ENCODE results near the gene GRXCR2.
"Not testable (repeated sequence)": the region's sequence is repeated elsewhere in the genome, so short reads cannot be mapped to it uniquely, and the experiment has no call there.

Gene GRXCR2, protein sequence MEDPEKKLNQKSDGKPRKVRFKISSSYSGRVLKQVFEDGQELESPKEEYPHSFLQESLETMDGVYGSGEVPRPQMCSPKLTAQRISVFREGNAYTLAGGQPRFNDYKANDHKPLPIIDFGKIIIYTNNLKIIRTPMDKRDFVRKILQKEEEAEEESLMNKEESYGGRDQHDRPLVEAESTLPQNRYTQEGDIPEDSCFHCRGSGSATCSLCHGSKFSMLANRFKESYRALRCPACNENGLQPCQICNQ

DNA sequence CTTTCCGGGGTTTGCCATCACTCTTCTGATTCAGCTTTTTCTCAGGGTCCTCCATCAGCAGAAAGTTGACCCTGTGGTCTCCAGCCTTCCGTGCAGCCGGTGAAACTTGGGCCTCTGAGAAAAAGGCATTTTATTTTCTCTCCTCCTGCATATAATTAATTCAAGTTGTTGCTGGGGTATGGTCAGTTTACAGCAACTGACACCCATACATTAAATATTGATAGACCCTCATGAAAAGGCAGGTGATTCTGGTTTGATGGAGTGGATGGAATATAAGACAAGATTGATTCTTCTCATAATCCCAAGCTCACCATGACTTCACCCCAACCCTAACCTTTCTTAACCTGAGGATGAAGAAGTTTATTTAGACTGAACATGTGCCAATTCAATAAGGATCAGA, at the start of gene GRXCR2:
Gene GRXCR2 (minus strand): TSS at position 101 of the 400 bp plus-strand sequence. CDS start 46 bp downstream, at position 55.
- DNase-seq (ENCODE audit: low read depth in 3 of 3): no peak

GRCh38 chr5:145922059-145922458, 49.2 kb upstream of the GRXCR2 start:
- DNase-seq (ENCODE audit: low read depth in 3 of 3): no peak

DNA sequence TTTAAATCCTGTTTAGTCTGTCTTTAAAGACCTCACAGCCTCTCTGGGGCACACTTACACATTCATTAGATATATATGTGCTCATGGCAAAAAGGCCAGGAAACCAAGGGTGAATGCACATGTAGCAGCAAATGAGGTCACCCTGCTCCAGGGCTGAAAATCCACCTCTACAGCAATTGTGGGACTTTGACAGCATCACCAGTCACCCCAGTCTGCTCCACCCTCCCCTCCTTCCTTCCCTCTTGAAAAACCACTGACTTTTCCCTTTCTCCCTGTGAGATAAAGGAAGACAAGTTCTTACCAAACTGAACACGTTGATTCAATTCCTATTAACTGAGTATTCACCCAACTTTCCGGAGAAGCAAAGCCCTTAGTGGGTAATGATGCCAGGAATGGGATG, 48.4 kb upstream of the GRXCR2 start:
- DNase-seq (ENCODE audit: low read depth in 3 of 3): no peak

DNA sequence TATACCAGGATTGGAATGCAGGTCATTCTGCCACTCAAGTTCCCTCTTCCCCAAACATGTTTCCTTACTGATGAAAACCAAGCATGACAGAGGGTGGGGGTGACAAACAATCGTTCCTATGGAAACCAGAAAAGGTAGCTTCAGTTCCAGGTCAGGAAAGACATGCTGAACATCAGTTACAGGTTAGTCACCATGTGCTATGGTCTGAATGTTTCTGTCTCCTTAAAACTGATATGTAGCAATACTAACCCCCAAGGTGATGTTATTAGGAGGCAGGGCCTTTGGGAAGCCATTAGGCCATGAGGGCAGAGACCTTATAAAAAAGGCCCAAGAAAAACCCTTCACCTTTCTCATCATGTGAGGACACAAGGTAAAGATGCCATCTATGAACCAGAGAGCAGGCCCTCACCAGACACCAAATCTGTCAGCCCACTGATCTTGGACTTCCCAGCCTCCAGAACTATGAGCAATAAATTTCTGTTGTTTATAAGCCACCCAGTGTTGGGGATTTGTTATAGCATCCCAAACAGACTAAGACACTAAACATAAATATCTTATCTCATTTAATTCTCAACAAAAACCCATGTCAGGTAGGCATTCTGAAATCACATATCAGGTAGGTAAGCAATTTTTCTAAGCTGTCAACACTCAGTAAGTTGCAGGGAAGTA, 47.9 kb upstream of the GRXCR2 start:
- no peak for DNase-seq (ENCODE audit: low read depth in 3 of 3)

DNA sequence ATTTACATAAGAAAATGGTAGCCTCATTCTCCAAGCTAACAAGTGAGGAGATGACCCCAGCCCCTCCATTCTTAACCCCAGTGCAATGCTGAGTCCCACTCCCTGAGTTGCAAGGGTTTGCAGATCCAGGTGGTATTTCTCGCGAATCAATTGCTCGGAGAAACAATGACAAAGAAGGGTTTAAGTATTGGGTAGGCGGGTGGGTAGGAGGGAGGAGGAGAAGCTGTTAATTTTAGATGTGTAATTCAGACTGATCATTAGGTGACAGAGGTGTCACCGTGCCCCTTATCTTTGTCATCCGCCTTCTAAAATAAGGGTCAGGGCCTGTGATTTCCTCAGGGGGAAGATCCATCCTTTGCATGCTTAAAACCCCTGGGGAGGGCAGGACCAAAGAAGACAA, 46.6 kb upstream of the GRXCR2 start:
- DNase-seq (ENCODE audit: low read depth in 3 of 3): no peak

- DNase-seq (ENCODE audit: low read depth in 3 of 3): no peak
Observed at GRCh38 chr5:145918397-145918796, 45.6 kb upstream of the GRXCR2 start.

DNA sequence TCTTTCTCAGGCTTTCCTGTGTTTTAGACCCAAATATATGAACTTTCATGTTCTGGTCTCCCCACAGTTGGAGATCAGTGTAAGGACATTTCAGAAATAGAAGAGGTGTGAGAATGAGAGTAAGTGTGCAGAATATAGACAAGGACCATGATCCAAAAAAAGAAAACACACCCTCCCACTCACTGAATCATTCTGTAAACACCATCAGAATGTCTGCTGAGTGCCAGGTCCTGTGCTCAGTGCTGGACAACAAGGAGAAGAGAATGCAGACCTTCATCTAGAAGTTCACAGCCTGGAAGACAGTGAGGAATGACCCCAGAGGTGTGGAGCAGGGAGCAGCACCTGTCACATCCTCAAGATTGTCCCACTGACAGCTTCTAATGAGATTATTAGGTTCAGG, 44.5 kb upstream of the GRXCR2 start:
- no peak for DNase-seq (ENCODE audit: low read depth in 3 of 3)

DNA sequence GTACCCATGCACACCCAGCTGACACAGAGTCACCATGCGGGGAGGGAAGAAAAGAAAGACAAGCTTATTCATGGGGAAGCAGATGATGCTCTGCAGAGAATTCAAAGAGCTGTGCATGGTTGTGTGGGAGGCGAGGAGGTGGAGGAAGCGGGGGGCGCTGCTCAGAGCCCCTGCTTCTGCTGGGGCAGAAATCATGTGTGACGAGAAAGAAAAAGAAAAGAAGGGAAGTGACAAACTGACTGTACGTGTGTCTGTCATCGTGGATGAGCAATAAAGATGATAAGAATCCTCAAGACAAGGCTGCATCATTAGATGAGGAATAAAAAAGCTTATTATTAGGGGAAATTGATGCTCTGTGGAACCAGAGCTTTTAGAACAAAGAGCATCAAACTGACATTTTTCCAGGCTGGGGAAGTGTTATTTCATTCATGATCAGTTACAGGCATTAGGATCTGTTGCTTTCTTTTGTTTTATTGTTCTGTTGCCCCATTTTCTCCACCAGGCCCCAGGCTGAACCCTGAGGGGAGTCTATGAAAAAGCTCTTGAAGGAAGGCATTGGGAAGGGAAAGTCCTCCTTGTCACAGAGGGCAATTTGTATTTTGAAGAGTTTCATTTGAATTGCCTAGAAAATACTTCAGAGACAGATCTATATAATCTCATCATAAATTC, 43.3 kb upstream of the GRXCR2 start:
- no peak for DNase-seq (ENCODE audit: low read depth in 3 of 3)

GRCh38 chr5:145913701-145914100, 40.9 kb upstream of the GRXCR2 start:
- DNase-seq (ENCODE audit: low read depth in 3 of 3): no peak

- DNase-seq (ENCODE audit: low read depth in 3 of 3): no peak
Observed at GRCh38 chr5:145912594-145912993, 39.8 kb upstream of the GRXCR2 start.

GRCh38 chr5:145912019-145912418, 39.2 kb upstream of the GRXCR2 start:
- DNase-seq (ENCODE audit: low read depth in 3 of 3): no peak

GRCh38 chr5:145911164-145911563, 38.4 kb upstream of the GRXCR2 start:
- DNase-seq (ENCODE audit: low read depth in 3 of 3): no peak

DNA sequence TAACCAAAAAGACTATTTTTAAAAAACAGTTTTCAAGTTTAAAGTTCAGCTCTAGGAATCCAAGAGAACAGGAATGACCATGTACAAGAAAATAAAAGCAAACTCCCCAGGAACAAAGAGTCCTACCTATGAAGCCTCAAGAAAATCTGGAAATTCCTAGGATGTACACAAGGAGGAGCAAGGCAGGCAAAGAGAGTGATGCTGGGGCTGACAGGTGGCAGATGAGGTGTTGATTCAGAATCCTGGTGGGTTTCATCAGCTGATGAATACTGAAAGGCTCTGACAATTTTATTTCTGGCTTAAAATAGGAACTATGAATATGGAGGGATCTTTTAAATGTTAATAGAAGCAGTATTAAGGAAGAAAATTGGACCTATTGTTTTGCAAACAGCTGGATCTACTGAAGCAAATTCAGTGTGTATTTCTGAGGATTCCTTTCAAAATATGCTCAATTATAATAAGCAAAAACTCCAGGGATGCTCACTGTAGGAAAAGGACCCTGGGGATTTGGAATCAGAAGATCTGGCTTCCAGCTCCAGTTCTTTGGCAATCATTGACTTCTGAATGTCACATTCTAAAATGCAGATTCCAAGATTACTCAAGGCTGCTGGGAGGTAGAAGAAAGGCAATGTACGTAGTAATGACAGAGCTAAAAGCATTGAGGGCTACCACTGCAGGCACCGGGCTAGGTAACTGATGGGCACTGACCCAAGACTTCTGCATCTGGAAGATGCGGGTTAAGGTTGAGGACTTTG, 35.6 kb upstream of the GRXCR2 start:
- DNase-seq (ENCODE audit: low read depth in 3 of 3): no peak

DNA sequence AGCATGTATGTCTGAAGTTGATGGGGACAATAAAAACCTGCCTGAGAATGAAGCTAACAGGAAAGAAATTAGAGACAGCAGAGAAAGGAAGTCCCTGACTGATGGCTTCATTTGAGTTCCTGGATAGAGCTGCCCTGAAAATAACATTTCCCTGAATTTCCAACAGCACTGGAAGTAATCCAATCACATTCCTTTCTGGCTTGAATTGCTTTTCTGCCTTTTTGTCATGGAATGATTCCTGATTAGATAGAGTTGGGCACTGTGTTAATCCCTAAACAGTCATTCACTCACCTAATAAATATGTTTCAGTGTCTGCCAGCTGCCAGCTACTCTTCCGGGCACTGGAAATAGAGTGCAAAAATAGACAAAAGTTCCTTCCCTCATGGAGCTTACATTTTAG, 33.6 kb upstream of the GRXCR2 start:
- no peak for DNase-seq (ENCODE audit: low read depth in 3 of 3)

DNA sequence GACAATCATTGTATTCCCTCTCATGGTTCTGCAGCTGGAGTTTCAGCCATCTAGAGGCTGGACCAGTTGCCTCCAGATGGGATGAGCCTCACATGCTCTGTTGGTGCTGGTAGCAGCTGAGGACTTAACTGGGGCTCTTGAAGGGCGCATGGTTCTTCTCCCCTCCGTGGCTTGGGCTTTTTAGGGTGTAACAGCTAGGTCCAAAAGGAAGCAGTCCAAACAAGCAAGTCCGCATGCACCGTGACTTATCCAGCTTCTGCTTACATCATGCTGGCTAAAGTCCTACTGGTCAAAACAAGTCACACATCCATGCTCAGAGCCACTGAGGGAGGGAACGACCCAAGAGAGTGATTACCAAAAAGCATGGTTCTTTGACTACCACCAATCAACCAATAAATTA, 31.9 kb upstream of the GRXCR2 start:
- no peak for DNase-seq (ENCODE audit: low read depth in 3 of 3)

DNA sequence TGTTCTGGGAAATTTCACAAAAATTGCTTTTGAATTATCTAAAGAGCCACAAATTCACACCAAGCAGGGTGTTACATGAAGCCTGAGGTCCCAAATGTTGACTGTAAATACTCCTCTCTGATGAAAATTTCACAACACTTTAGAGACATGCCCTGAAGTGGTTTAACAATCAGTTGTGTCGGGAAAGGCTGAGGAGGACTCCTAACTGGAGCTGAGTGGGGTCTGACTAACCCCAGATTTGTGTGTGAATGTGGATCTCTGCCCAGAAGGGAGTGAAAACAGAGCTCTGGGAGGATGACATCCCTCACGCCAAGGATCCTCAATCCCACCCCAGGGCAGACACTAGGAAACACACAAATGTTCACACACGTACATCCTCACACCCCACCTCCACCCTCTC, 31.1 kb upstream of the GRXCR2 start:
- no peak for DNase-seq (ENCODE audit: low read depth in 3 of 3)

DNA sequence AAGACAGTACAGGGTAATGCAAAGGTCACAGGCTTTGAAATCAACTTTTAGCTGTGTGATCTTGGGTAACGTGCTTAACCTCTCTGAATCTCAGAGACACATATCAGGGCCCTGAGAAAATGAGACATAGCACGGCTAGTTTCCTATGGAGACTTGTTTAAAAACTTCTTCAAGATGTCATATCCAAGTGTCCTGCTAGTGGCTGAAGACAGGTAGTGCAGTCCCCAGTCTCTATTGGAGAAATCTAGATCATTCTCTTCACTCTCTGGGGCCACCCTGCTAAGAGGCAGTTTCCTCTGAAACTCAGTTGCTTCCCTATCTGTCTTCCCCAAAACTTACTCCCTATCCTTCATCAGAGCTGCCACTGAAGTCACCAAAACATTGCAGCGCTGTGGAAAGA, 30.3 kb upstream of the GRXCR2 start:
- no peak for DNase-seq (ENCODE audit: low read depth in 3 of 3)

- no peak for DNase-seq (ENCODE audit: low read depth in 3 of 3)
Observed at GRCh38 chr5:145902421-145902820, 29.6 kb upstream of the GRXCR2 start.

- DNase-seq (ENCODE audit: low read depth in 3 of 3): no peak
Observed at GRCh38 chr5:145898171-145898570, 25.4 kb upstream of the GRXCR2 start.

GRCh38 chr5:145891378-145891777, 18.6 kb upstream of the GRXCR2 start:
- not testable (repeated sequence) for DNase-seq (ENCODE audit: low read depth in 3 of 3)

GRCh38 chr5:145889611-145890010, 16.8 kb upstream of the GRXCR2 start:
- no peak for DNase-seq (ENCODE audit: low read depth in 3 of 3)

GRCh38 chr5:145887976-145888574, 15.3 kb upstream of the GRXCR2 start:
- no peak for DNase-seq (ENCODE audit: low read depth in 3 of 3)

Measured in stimulated activated CD4-positive, alpha-beta T cell treated with anti-CD3 and anti-CD28 coated beads, TNF-alpha, amount 100 ng/mL, for 4 hours (primary cell).